Endothelial cell (in vitro differentiated cells): ENCODE data around the gene SORCS2. TPM values are rescaled to one million over a fixed set of nuclear protein-coding genes. Genes with fewer than 3 reads are reported as not detected.
"Not testable (repeated sequence)": the region's sequence is repeated elsewhere in the genome, so short reads cannot be mapped to it uniquely, and the experiment has no call there.

Experiments
- DNase-seq: peaks from one replicate; pipeline ENCODE4 v3.0.0; 2021; ENCODE audit warnings: low spot score
- H3K27ac Mint-ChIP-seq: one replicate; pipeline ENCODE4 v1.8.0; 2021; ENCODE audit warnings: mixed read lengths, inconsistent platforms; ENCODE audit not compliant: unreplicated experiment
- H3K27me3 Mint-ChIP-seq: one replicate; pipeline ENCODE4 v1.8.0; 2021; ENCODE audit warnings: mild to moderate bottlenecking, moderate library complexity, mixed read lengths, inconsistent platforms; ENCODE audit not compliant: unreplicated experiment
- H3K36me3 Mint-ChIP-seq: one replicate; pipeline ENCODE4 v1.8.0; 2021; ENCODE audit warnings: mild to moderate bottlenecking, low read depth, mixed read lengths, inconsistent platforms; ENCODE audit not compliant: unreplicated experiment
- H3K4me1 Mint-ChIP-seq: one replicate; pipeline ENCODE4 v1.8.0; 2021; ENCODE audit warnings: mild to moderate bottlenecking, mixed read lengths, inconsistent platforms; ENCODE audit not compliant: unreplicated experiment
- H3K4me3 Mint-ChIP-seq: one replicate; pipeline ENCODE4 v1.8.0; 2021; ENCODE audit warnings: mild to moderate bottlenecking, mixed read lengths, inconsistent platforms; ENCODE audit not compliant: unreplicated experiment
- H3K9me3 Mint-ChIP-seq: one replicate; pipeline ENCODE4 v1.8.0; 2021; ENCODE audit warnings: mixed read lengths, inconsistent platforms; ENCODE audit not compliant: unreplicated experiment
- CTCF ChIP-seq: fragments of 200-600 bp; sonication (generic); IDR thresholded peaks from one replicate; pipeline ENCODE4 v1.5.0; 2021; ENCODE audit warnings: antibody characterized with exemption; ENCODE audit not compliant: unreplicated experiment
- total RNA-seq: library from RNA; stranded (reverse); fragmentation: NEBNext Ultra II Directional; extraction: Animal tissue kit (Norgen Biotek cat#: 25700); gene quantifications from one replicate; pipeline ENCODE4 v1.2.1, GENCODE V29; 2021; ENCODE audit not compliant: unreplicated experiment

SORCS2 gene
- total RNA-seq, 1 donor from 2014 or later, result 1.3 TPM

GRCh38 chr4:7451800-7452199 is 259.5 kb downstream of the SORCS2 start:
- no peak for TF ChIP-seq CTCF
- Mint-ChIP-seq H3K4me1 (no peaks in the 10 kb centered on the region), H3K36me3 (peaks cover 5% of the 10 kb centered on the region), H3K9me3 (peaks cover 5% of the 10 kb centered on the region), H3K4me3 (no peak overlapping the region), H3K27me3 (peaks cover 3% of the 10 kb centered on the region), H3K27ac (no peak overlapping the region)
- DNase-seq, result no peak

- H3K36me3 Mint-ChIP-seq, H3K27me3 Mint-ChIP-seq, H3K27ac Mint-ChIP-seq, DNase-seq, H3K9me3 Mint-ChIP-seq, H3K4me1 Mint-ChIP-seq, H3K4me3 Mint-ChIP-seq: not testable (repeated sequence)
Measured at GRCh38 chr4:7452802-7453201, 260.5 kb downstream of the SORCS2 start.

GRCh38 chr4:7457201-7458065 is 265.1 kb downstream of the SORCS2 start:
- Mint-ChIP-seq H3K9me3 (no peaks in the 10 kb centered on the region), H3K36me3 (no peaks in the 10 kb centered on the region), H3K4me1 (no peaks in the 10 kb centered on the region), H3K27ac (no peak overlapping the region), H3K27me3 (peaks cover 4% of the 10 kb centered on the region), H3K4me3 (no peak overlapping the region)
- TF ChIP-seq CTCF, result no peak
- no peak for DNase-seq

DNA sequence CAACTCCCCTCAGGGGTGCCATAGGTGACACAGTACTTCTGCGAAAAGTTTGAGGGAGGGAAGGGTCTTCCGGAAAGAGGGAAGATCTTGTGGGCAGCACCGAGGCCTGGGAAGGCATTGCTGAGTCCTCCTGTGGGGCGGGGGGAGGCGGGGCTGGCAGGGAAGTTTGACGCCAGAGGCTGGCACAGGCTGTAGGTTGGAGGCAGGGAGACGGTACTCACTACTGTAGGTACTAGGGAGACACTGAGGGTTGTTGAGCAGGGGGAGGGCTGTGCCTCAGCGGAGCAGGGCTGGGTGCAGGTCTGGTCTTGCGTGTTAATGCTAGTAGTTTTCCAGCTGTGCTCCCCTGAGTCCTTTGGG is 265.7 kb downstream of the SORCS2 start:
- no peak for TF ChIP-seq CTCF
- Mint-ChIP-seq H3K36me3 (no peaks in the 10 kb centered on the region), H3K4me1 (no peaks in the 10 kb centered on the region), H3K4me3 (no peak overlapping the region), H3K27ac (no peak overlapping the region), H3K27me3 (peaks cover 1% of the 10 kb centered on the region), H3K9me3 (no peaks in the 10 kb centered on the region)
- DNase-seq, result no peak

DNA sequence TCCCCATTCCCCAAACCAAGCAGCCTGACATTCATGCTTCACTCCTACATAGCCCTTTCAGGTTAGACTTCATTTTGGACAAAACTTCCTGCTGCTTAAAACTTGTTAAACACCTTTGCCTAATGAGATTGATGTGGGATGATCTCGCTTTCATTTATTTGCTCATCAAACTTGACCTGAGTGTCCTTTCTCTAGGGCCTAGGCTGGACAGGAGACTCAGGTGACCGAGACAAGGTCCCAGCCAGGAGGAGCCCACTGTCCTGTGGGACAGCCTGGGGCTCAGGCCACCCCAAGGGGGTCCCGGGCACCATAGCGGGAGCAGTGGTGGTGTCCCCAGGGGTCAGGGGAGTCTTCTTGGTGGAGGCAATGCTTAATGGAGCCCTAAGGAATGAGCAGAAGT is 266.1 kb downstream of the SORCS2 start:
- DNase-seq, result no peak
- TF ChIP-seq CTCF, result no peak
- no peak overlapping the region for H3K27ac Mint-ChIP-seq
- no peaks in the 10 kb centered on the region for H3K4me1 Mint-ChIP-seq
- H3K4me3 Mint-ChIP-seq, result no peak overlapping the region
- H3K9me3 Mint-ChIP-seq, result no peaks in the 10 kb centered on the region
- peaks cover 1% of the 10 kb centered on the region for H3K27me3 Mint-ChIP-seq
- H3K36me3 Mint-ChIP-seq, result no peaks in the 10 kb centered on the region
